Lung microvascular endothelial cell (primary cell): ENCODE data around the gene PPP2R5B. TPM values are rescaled to one million over a fixed set of nuclear protein-coding genes. Genes with fewer than 3 reads are reported as not detected.

Source experiments
- DNase-seq, 2 donors: peaks; one replicate each; pipeline versions ENCODE4 v3.0.0 to v3.0.0-alpha.2; 2010; ENCODE audit warnings: low read depth in 2 of 2
- total RNA-seq: library from RNA; depleted of rRNA; stranded (reverse); fragments of >200 nt; gene quantifications from 2 replicates; pipeline ENCODE4 v1.2.1, GENCODE V29; 2014

PPP2R5B gene
- total RNA-seq, 1 donor from 2014 or later, result 11.5 TPM

GRCh38 chr11:64888729-64889511 lies 35.6 kb upstream of the PPP2R5B start:
- DNase-seq, result no peak

DNA sequence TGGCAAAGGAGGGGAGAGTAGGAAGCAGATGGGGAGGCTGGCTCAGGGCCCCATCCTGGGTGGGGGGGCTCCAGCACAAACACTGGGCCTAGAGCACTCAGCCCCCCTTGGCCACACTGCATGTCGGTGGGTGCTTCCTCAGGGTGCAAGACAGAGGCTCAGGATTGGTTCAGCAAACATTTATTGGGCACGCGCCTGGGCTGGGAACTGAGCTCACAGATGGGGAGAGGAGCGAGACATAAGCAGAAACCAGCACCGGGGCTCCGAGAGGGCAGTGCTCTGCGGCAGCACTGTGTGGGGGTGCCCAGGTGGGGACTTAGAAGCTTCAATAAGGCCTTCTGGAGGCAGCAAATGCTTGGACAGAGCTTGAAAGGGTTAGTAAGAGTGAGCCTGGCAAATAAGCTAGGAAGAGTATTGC lies 34.0 kb upstream of the PPP2R5B start:
- DNase-seq, result no peak

GRCh38 chr11:64891215-64891848 lies 33.2 kb upstream of the PPP2R5B start:
- no peak for DNase-seq

DNA sequence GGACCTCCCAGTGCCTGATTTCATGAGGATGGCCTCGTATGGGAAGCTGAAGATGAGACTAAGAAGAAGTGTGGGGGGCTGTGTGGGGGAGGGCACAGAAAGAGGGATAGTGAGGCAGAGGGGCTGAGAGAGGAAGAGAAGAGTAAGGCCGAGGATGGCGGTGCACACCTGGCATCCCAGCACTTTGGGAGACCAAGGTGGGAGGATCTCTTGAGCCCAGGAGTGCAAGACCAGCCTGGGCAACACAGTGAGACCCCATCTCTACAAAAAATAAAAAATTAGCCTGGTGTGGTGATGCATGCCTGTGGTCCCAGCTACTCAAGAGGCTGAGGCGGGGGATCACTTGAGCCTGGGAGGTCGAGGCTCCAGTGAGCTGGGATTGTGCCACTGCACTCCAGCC lies 32.6 kb upstream of the PPP2R5B start:
- no peak for DNase-seq

DNA sequence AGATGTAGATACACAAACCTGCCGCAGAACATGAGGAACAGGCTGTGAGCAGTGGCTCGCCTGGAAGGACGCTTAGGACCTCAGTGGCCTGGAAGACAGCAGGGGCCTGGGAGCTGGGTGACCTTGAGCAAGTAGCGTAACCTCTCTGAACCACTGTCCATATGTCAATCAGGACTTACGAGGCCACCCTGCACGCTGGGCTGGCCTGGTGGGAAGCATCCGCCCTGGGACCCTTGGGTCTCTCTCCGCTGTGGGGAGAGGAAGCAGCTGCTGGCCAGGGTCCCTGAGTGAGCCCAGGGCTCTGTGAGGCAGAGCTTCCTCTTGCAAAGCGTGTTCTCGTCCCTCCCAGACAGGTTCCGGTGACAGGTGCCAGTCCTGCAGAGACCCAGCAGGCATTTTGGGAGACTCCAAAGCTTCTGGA lies 32.1 kb upstream of the PPP2R5B start:
- DNase-seq, result peak in 1 of 2 donors; percentile 29

- DNase-seq, result no peak
Measured at GRCh38 chr11:64892838-64893193, 31.7 kb upstream of the PPP2R5B start.

GRCh38 chr11:64893194-64894069 lies 31.1 kb upstream of the PPP2R5B start:
- no peak for DNase-seq

DNA sequence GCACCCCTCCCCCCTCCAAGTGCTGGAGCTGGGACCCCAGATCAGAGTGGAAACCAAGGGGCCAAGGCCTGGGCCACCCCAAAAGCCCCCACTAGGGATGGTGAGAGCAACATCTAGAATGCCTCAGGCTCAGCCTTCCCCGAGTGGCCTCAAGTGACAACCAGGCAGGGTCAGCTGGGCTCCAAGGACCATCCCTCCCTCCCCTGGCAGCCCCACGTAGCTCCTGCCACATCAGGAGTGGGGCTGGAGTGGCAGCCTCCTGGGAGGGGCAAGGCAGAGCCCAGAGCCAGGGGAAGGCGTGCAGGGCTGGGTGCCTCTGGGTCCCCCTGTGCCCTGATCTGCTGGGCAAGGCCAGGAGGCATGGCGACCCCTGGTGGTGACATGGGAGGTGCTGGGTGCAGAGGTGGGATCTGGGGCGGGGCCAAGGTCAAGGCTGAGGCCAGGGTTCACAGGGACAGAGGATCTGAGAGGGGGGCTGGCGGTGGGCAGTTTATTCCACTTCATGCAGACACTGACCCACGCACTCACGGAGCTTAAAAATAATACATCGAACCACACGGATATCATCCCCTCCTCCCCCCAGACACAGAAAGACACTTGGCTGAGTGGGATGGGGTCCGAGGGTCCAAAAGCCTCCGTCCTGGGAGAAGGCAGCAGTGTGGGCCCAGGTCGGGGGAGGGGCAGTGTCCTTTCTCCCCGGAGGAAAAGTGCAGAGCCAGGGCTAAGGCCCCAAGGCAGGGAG lies 30.2 kb upstream of the PPP2R5B start:
- peak; percentile 68 to 76 for DNase-seq

DNA sequence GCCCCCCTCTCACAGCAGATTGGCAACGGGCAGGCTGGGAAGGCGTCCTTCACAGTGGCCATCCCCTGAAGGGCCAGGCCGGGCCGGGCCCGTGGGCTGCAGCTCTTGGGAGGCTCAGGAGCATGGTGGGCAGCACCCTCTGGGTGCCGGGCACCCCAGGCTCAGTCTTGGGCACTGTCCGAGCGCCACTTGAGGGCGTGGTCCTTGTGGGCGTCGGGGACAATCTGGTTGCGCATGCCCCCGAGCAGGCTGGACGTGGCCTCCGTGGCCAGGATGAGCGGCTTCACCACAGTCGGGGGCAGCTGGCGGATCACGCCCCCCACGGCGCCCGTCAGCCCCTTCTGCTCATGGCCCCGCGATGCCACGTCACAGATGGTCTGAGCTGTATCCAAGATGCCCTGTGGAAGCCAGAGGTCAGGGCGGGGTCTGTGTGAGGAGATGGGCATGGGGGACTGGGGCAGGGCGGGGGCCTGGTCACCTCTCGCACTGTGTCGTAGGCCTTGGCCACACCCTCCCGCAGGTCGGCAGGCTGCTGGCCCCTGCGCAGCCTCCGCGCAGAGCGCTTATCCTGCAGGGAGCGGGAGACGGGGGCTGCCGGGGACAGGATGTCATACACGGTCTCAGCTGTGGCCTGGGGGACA lies 29.6 kb upstream of the PPP2R5B start:
- DNase-seq, result no peak

GRCh38 chr11:64896448-64897022 lies 28.0 kb upstream of the PPP2R5B start:
- no peak for DNase-seq

DNA sequence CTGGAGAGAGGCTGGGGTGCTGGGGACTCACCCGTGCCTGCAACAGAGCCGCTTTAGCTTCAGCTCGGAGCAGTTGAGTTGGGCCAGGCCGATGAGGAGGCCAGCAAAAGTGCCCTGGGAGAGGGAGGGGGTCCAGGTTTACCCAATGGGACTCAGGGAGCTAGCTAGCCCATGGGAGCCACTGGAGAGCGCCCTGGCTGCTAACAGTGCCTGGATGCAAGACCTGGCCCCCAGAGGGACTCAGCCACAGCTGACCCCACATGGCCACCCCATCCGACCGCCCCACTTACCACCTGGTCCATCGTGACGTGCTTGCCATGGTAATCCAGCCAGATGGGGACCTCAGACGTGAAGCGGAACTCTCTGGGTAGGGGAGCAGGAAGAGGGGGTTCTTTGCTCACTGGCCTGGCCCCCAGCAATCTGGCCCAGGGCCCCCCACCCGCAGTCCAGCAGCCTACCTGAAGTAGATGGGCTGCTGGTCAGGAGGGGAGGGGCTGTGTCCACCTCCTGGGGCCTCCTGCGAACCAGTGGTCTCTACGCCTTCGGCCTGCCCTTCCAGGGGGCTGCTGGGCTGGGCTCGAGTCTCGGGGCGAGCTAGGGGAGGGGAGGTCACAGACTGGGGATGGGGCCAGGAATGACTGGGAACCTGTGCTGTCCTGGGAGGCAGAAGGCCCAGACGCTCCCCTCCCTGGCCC lies 27.0 kb upstream of the PPP2R5B start:
- DNase-seq, result no peak

DNA sequence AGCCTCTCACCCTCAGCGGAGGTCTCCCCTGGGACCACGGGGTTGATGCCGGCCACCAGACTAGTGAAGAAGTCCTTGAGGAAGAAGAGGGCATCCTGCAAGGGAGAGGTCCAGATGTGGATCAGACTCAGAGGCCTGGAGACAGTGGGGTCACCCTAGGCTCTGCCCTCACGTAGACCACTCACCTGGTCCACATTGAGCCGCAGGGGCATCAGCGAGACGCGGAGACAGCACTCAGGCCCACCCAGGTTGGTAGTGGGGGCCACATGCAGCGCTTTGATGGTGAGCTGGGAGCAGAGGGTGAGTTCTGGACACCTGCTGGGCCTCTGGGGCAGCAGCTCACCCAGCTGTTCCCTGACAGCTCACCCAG lies 26.4 kb upstream of the PPP2R5B start:
- DNase-seq, result no peak

DNA sequence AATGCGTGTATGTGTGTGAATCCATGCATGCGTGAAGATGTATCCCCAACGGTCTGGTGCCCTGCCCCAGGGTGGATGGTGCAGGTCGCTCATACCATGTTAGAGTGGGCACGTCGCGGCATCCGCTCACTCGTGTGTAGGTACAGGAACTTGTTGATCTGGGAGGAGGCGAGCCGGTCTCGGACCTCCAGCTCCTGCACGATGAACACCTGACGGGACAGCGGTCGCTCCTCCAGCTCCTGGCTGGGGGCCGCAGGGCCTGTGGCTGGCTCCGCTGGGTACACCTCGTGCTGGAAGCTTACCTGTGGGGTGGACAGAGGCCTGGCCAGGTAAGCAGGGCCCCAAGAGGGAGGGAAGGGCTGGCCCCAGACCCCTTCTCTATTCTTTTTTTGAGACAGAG lies 25.9 kb upstream of the PPP2R5B start:
- DNase-seq, result no peak

GRCh38 chr11:64900263-64900678 lies 24.2 kb upstream of the PPP2R5B start:
- DNase-seq, result peak; percentile 27 to 48

GRCh38 chr11:64900774-64901173 lies 23.7 kb upstream of the PPP2R5B start:
- no peak for DNase-seq

GRCh38 chr11:64902102-64902900 lies 22.2 kb upstream of the PPP2R5B start:
- no peak for DNase-seq

DNA sequence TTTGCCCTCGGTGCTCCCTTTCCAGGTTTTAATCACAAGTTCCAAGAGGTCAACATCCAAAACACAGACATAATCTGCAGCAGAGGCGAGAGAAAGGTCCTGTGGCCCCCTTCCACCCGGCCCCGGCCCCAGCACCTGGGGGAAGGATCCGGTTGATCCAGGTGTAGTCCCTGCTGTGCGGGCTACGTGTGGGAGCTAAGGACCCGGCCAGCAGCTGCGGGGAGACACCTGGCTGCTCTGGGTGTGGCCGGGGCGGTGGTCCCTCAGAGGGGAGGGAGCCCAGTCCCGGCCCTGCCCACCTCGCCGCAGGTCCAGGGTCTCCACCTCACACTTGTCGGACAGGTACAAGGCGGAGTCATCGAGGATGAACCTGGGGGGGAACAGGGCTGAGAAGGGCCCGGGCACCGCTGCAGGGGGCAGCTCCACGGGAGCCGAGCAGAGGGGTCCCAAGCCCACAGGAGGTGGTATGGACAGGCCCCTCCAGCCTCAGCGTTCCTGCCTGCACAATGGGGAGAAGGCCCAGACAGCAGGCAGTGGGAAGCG lies 21.1 kb upstream of the PPP2R5B start:
- DNase-seq, result no peak

GRCh38 chr11:64905516-64906313 lies 18.8 kb upstream of the PPP2R5B start:
- no peak for DNase-seq
